Measurements from ENCODE around the gene SLC5A2.
"Not testable (repeated sequence)": the region's sequence is repeated elsewhere in the genome, so short reads cannot be mapped to it uniquely, and the experiment has no call there.

SLC5A2 gene

GRCh38 chr16:31537362-31538242 is 54.7 kb downstream of the SLC5A2 start:
- H3K4me1 ChIP-seq (ENCODE audit: control insufficient read depth in 1 of 2, insufficient read depth in 2 of 2, low read length in 2 of 2), result peaks cover 0 to 7% of the 10 kb centered on the region in 2 donors
- peaks cover 8% of the 10 kb centered on the region for H3K27me3 ChIP-seq (ENCODE audit: low read depth, low read length)
- H3K36me3 ChIP-seq (ENCODE audit: control insufficient read depth in 1 of 2, insufficient read depth in 2 of 2, low read length in 2 of 2), result no peaks in the 10 kb centered on the region
- no peak overlapping the region for H3K27ac ChIP-seq (ENCODE audit: low read length)
- H3K9me3 ChIP-seq (ENCODE audit: control insufficient read depth in 1 of 2, low read length in 2 of 2), result peaks cover 0 to 2% of the 10 kb centered on the region in 2 donors
- peak overlapping the region in 1 of 2 donors; percentile 49 for H3K4me3 ChIP-seq (ENCODE audit: low read depth in 1 of 2, low read length in 2 of 2)

GRCh38 chr16:31538243-31538598 is 55.3 kb downstream of the SLC5A2 start:
- not testable (repeated sequence) for H3K4me1 ChIP-seq (ENCODE audit: control insufficient read depth in 1 of 2, insufficient read depth in 2 of 2, low read length in 2 of 2); H3K27me3 ChIP-seq (ENCODE audit: low read depth, low read length); H3K4me3 ChIP-seq (ENCODE audit: low read depth in 1 of 2, low read length in 2 of 2); H3K36me3 ChIP-seq (ENCODE audit: control insufficient read depth in 1 of 2, insufficient read depth in 2 of 2, low read length in 2 of 2); H3K9me3 ChIP-seq (ENCODE audit: control insufficient read depth in 1 of 2, low read length in 2 of 2); H3K27ac ChIP-seq (ENCODE audit: low read length)

- H3K4me1 ChIP-seq (ENCODE audit: control insufficient read depth in 1 of 2, insufficient read depth in 2 of 2, low read length in 2 of 2); H3K27me3 ChIP-seq (ENCODE audit: low read depth, low read length); H3K9me3 ChIP-seq (ENCODE audit: control insufficient read depth in 1 of 2, low read length in 2 of 2); H3K27ac ChIP-seq (ENCODE audit: low read length); H3K4me3 ChIP-seq (ENCODE audit: low read depth in 1 of 2, low read length in 2 of 2); H3K36me3 ChIP-seq (ENCODE audit: control insufficient read depth in 1 of 2, insufficient read depth in 2 of 2, low read length in 2 of 2): not testable (repeated sequence)
Observed at GRCh38 chr16:31539762-31540161, 56.8 kb downstream of the SLC5A2 start.
